ENCODE measurements around the gene GFER.
A peak's percentile ranks its signal among the peaks of the same experiment; 100 is the strongest.
"Not testable (repeated sequence)": the region's sequence is repeated elsewhere in the genome, so short reads cannot be mapped to it uniquely, and the experiment has no call there.

GFER gene

DNA sequence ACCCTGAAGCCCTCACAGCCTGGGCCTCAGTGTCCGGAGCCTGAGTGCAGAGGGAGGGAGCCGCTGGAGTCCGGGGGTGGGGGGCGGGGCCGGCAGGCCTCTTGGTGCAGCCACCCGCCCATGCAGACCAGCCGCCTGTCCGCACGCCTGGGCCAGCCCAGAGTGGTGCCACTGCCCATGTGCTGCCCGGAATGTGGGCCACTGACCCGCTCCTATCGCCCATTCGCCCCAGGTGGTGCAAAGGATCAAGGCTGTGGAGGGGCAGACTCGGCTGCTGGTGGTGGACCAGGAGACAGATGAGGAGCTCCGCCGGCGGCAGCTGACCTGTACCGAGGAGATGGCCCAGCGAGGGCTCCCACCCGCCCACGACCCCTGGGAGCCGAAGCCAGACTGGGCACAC is 45.4 kb downstream of the GFER start:
- no peak for DNase-seq

DNA sequence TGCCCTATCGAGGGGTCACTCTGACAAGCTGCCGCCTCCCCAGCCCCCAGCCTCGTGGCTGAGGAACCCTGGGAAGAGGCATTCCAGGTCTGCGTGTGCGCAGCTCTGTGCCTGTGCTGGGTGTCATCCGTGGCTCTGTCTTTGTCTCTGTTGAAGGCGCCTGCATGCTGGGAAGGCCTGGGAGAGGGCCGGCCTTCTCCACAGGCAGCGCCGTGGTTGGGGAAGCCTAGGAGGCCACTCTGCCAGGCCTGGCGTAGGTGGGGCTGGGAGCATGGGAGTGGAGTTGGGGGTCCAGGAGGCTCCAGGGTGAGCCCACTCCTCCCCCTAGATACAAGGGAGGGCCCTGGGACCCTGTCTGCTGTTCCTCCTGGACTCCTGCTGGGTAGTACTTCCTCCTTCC is 46.0 kb downstream of the GFER start:
- no peak for DNase-seq

DNA sequence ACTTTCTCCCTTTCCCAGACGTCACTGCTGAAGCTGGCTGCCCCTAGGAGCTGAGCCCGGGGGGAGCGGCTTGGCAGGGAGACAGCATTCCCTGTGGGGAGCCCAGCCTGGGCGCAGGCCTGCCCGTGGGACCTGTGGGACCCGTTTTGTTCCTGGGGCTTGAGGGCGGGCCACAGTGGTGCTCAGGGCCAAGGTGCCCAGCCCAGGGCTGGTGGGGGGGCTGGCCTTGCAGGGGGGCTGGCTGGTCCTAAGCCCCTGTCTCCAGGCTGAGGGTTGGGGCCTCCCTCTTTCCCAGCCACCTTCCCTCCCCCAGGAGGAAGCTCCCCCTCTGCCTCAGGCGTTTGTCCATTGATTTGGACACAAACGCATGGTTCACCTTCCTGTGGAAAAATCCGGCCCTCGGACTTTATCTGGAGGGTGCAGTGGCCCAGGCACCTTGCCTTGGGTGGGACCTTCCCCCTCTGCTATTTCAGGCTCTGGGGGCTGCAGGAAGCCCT is 47.1 kb downstream of the GFER start:
- no peak for DNase-seq

DNA sequence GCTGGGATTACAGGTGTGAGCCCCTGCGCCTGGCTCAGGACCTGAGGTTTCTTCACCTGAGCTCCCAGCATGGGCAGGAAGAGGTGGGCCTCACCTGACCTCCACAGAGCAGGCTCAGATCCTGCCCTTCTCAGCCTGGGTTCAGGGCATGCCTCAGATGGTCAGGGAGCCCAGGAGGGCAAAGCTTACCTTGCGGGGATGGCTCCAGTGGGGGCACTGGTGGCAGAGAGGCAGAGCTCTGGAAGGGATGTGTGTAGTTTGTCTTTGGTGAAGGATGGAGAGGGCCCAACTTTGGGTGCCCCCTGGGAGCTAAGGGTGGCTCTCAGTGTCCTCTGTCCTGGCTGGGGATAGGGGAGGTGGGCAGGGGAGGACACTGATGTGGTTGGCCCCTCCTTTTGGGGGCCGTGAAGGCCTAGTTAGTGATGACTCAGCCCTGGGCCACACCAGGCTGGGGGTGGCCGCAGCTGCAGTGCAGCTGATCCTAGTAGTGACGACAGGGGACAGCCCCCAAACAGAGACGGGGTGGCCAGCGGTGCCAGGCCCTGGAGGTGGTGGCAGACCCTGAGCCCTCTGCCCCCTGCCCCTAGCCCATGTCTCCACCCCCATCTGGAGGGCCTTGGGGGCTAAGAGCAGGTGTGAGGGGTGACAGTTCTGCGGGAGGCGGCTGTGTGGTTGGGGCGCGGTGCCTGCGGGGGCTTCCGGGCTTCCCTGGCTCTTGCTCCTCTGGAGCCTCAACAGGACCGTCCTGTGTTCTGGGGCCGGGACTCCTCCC is 48.5 kb downstream of the GFER start:
- DNase-seq = no peak

DNA sequence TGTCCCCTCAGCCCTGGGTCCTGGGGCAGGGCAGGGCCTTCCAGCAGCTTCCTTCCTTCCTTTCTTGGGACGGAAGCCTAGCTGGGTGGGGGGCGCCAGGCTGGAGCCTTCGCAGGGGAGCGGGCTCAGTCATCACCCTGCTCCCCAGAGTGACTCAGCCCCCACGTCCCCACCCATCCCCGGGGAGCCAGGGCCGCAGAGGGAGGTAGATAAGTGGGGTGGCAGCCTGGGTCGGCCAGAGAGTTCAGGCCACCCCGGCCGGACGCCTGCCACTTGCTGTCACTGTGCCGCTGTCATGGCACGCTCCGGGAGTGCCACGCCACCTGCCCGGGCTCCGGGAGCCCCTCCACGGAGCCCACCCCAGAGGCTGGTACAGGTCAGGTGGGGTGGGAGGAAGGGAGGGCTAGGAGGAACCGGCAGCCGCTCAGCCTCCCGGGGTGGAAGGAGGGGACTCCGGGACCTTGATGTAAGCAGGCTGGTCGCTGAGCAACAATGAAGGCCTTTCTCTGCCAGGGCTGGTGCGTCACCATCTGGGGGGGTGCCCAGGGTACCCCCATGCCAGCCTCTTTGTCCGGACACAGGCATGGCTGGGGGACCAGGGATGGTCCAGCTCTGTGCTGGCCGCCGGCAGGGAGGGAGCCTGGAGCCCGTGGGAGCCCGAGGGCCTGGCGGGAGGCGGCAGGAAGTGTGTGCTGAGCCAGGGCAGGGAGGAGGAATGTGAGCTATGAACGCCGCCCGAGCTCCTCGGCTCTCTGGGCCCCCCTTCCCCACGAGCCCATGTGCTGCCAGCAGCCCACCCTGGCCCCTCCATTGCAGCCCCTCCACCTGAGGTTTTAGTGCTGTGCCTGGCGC is 49.3 kb downstream of the GFER start:
- DNase-seq = peak; percentile 57

DNA sequence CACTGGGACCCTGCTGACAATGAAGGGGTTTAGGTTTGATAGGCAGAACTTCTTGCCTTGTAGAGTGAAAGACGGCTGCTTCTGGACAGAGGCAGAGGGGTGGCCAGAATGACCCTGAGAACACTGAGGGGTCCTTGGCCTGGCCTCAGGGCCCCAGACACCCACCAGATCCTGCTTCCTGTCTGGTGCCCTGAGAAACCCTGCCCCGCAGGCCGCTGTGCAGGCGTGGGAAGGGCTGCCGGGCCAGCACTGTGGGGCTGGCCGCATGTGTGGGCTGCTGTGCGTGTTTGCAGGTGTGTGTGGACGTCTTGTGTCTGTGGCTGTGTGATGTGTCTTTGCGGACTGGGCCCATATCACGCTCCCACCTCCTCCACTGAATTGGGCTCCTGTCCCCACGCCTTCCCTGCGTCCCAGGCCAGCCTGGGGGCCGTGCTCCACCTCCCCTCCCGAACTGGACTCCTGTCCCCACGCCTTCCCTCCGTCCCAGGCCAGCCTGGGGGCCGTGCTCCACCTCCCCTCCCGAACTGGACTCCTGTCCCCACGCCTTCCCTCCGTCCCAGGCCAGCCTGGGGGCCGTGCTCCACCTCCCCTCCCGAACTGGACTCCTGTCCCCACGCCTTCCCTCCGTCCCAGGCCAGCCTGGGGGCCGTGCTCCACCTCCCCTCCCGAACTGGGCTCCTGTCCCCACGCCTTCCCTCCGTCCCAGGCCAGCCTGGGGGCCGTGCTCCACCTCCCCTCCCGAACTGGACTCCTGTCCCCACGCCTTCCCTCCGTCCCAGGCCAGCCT is 50.1 kb downstream of the GFER start:
- DNase-seq = not testable (repeated sequence)

DNA sequence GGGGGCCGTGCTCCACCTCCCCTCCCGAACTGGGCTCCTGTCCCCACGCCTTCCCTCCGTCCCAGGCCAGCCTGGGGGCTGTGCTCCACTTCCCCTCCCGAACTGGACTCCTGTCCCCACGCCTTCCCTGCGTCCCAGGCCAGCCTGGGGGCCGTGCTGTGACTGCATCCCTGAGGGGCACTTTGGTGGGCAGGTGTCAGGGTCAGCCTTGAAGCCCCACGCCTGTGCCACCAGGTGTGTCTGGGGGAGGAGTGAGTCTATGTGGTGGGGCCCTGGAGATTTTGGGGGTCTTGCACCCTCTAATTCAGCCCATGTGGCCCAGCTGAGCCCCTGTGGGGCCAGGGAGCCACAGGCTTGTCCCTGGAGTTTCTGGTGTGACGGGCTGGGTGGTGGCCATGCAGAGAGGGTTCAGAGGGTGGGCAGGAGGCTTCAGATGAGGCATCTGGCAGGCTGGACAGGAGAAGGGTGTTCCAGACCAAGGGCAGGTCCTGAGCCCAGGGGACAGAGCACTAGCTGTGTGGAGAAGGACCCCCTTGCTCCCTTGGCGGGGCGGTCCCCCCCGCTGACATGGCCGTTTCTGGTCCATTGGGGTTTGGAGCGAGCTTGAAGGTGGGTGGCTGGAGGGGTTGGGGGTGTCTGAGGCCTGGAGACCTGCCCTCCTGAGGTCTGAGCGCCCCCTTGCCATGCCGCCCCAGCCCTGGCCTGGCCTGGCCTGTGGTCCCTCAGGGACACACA is 50.9 kb downstream of the GFER start:
- no peak for DNase-seq

DNA sequence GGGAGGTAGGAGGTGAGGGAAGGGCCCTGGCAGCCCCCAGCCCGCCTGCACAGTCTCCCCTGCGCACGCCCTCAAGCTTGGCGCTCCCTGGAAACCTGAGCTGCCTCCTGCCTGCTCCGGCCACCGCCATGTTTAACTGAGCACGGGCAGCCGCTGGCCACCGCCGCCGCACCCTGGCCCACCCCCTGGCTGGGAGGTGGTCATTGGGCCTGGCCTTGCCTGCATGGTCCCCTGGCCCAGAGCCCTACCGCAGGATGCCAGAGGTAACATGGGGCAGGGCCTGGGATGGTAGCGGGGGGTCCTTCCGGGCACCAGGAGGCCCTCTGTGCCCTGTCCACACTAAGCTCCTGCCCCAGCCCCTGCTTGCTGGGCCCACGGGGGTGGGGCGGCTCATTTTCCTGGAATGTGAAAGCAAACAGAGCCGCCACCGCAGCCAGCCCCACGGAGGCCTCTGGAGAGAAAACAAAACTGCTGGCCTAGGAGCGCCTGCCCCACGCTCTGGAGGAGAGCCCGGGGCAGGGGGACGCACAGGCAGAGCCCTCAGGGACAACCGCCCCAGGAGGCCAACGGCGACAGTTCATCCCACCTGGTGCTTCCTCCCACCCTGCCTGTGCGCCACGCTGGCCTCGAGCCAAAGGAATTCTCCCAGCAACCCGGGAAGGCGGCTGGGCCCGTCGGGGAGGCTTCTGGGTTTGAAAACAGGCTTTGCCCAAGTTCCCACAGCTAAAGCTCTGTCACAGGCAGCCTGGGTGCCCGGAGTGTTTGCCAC is 51.6 kb downstream of the GFER start:
- DNase-seq = peak; percentile 84

DNA sequence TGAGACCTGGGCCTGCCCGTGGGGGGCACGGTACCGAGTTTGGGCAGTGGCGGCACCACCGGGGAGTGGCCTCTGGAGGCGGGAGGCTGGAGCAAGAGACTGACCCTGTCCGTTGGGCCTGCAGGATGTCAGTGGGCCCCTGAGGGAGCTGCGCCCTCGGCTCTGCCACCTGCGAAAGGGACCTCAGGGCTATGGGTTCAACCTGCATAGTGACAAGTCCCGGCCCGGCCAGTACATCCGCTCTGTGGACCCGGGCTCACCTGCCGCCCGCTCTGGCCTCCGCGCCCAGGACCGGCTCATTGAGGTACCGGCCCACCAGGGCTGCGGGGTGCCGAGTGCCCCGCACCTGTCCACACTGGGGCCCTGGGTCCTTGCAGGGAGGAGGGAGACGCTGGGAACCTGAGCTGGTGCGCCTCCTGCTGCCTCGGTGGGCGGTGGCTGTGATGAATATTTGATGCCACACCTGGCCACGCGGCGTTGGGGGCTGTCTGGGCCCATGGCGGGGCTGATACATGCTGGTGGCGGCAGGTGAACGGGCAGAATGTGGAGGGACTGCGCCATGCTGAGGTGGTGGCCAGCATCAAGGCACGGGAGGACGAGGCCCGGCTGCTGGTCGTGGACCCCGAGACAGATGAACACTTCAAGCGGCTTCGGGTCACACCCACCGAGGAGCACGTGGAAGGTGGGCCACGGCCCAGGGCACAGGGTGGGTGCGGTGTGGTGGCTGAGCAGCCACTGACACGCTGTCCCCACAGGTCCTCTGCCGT is 52.4 kb downstream of the GFER start:
- DNase-seq = no peak

DNA sequence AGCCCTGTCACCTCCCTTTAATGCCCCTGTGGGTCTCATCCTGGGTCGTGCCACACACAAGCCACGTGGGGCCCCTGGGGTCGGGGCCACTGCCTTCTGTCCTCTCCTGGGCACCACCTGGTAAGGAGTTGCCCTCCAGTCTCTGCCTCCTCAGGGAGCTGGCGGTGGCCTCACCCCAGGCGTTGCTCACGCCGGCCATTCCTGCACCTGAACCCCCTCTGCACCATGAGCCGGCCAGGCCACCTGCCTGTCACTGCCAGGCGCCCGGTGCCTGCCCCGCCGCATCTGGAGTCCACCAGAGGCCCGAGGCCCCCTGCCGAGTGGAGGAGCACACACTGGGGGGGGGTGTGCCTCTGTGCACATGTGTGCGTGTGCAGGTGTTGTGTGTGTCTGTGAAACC is 53.1 kb downstream of the GFER start:
- DNase-seq = no peak

Data from kidney glomerular epithelial cell (primary cell).